ENCODE data around the gene UGT1A5.

The UGT1A5 gene

DNA sequence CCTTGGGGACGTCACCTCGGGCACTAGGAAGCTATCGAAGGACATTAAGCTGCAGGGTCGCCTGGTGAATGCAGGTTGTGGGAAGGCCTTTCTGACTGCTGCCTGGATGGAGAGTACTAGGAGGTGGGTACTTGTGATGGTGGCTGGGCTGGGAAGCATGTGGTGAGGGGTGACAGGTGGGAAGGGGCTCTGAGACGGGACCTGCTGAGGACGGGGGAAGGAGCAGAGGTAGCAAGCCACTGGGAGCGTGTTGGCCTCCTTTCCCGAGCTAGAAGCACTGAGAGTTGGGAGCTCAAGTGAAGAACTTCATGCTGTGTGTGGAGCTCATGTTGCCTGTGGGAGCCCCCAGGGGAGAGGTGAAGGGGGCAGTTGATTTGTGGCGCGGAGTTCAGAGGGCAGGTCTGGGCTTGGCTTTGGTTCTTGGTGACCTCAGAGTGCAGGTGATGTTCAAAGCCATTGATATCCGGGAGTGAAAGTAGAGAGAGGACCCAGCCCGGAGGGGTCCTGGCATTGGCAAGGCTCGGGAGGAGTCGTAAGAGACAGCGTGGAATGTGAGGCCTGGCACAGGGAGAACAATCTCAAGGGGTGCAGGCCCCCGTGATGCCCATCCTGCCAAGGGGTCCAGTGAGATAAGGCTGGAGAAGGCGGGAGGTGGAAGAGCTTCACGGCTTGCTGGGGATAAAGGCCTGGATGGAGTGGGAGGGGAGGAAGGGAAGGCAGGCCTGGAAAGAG is 78.6 kb downstream of the UGT1A5 start:
- no peak for FAIRE-seq

DNA sequence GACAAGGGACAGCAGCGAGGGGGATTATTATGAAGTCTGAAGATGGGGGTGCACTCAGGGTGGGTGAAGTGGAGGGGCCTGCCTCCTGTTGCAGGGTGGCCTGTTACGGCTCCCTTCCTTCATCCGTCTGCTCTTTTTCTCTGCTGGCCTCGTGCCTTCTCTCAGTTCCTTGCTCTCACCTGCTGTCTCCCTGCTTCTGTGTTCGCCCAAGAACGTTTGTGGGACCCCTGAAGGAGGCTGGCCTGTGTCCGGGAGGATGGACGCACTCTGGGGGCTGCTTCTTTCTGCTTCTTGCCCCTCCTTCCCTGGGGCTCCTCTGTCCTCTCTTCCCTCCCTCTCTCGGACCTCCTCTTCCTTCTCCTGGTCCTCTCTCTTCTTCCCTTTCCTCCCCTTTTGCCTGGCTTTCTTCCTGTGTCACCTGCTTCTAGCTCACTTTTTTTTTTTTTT is 79.2 kb downstream of the UGT1A5 start:
- FAIRE-seq: no peak

GRCh38 chr2:233792720-233793119 is 80.0 kb downstream of the UGT1A5 start:
- no peak for FAIRE-seq

DNA sequence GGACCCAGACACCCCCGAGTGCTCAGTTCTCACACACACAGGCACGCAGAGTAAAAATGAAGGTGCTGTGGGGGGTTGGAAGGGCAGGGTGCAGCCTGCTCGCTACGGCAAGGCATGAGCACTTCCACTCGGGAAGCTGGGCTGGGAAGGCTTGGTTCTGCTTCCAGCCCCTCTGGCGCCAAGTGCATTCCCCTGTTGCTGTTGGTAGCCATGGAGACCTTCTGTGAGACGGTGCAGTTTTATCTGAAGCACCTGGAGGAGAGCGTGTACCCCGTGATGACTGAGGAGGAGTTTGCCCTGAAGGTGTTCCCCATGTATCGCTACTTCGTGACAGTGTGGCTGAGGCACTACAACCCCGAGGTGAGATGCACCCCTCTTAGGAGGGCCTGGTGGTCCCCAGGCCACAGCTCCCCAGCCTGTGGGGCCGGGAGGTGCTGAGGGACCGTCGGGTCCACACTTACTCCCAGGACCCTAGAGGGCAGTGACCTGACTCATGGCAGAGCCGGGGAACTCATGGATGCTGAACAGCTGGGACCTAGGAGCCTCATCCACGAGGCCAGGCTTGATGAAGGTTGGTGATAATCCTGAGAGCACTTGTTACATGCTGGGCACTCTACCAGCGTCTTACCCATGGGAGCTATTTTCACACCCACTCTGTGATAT is 80.9 kb downstream of the UGT1A5 start:
- no peak for FAIRE-seq

GRCh38 chr2:233794128-233794658 is 81.5 kb downstream of the UGT1A5 start:
- FAIRE-seq: no peak

DNA sequence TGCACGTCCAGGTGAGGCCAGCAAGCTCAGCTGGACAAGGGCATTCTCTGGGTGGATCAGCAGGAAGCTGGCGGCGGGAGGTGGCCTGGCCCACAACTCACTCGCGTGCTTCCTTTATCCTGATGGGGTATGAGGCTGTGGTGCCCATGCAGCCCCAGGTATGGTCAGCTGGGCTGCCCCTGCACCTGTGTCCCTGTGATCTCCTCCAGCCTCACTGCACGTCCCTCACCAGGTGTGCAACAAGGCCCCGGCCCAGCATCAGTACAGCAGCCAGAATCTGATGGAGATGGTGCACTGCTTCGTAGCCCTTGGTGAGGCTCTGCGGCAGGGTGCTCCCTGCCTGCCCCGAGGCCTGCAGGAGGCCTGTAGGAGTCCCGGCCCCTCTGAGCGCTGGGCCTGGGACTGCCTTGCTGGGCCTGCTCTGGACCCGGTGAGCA is 83.0 kb downstream of the UGT1A5 start:
- FAIRE-seq: no peak

DNA sequence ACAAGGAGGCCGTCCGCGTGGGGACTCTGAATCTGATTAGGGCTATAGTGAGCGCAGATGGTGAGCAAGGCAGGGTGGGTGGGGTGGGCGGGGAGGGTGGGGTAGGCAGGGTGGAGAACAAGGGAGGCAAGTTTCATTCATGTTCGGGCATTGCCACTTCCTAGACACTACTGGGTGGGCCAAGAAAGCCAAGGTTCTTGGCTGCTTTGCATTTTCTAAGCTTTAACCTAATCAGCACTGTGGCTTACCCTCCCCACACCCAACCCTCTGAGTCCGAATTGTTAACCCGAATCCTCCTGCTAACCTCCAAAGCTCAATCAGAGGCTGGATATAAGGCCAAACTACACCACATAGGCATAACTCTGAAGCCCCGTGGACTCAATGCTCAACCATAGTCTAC is 83.5 kb downstream of the UGT1A5 start:
- FAIRE-seq: no peak

DNA sequence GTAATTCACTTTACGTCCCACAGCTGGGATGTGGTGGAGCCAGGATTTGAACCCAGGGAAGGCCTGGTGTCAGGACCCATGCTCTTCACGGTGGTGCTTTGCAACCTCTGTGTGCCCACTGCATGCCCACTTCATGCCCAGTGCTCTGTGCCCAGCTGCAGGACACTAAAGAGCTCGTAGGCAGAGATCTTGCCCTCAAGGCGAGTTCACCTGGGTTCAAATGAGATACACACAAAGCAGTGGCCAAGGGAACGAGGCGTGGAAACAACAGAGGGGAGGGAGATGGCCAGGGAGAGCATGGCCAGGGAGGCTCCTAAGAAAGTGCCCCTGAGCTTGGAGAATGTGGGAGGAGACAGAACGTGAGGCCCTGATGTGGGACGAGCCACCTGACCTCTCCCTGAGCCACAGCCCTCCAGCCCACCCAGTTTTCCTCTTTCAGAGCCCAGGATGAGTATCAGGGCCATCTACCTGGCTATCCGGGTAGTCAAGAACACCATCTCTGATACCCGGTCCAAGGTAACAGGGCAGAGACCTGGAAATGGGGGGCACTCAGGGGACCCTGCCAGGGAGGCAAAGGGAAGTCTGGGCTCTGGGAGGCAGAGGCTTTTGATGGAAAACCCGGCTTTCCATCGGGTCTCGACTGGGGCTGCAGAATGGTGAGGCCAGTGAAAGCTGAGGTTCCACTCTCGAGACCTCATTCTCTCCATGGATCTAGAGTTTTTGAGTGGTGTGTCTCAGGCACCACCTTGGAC is 85.8 kb downstream of the UGT1A5 start:
- no peak for FAIRE-seq

GRCh38 chr2:233799087-233799665 is 86.5 kb downstream of the UGT1A5 start:
- FAIRE-seq: no peak

DNA sequence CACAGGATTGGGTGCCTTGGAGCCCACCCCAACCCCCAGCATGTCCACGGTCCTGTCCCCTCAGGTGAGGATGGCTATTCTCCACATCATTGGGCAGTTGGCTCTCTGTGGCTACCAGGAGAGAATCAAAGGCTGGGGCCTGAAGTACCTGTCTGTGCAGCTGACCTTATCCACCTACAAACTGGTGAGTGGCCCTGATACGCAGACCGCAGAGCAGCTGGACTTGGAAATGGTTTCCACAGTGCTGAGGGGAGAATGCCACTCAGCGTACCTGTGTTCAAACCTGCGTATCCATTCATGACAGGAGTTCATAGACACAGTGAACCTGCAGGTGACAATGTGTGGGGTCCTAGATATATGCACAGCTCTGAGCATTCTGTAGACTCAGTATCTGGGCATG is 87.0 kb downstream of the UGT1A5 start:
- no peak for FAIRE-seq

DNA sequence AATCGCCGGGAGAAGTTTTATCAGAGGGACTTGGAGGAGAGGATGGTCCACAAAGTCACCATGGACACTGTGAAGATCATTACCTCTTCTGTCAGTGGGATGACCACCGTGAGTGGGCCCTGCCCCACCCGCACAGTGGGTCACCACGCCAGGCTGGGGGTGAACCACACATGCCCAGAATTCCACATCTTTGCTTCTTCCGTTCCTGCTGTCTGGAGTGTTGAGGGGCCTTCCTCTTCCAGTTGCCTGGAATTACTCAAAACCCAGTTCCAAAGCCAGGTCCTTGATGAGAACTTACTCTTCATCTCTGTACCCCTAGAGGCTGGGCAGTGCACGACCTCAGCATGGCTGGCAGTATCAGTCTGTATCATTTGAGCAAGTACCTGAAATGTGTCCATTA is 87.5 kb downstream of the UGT1A5 start:
- no peak for FAIRE-seq

DNA sequence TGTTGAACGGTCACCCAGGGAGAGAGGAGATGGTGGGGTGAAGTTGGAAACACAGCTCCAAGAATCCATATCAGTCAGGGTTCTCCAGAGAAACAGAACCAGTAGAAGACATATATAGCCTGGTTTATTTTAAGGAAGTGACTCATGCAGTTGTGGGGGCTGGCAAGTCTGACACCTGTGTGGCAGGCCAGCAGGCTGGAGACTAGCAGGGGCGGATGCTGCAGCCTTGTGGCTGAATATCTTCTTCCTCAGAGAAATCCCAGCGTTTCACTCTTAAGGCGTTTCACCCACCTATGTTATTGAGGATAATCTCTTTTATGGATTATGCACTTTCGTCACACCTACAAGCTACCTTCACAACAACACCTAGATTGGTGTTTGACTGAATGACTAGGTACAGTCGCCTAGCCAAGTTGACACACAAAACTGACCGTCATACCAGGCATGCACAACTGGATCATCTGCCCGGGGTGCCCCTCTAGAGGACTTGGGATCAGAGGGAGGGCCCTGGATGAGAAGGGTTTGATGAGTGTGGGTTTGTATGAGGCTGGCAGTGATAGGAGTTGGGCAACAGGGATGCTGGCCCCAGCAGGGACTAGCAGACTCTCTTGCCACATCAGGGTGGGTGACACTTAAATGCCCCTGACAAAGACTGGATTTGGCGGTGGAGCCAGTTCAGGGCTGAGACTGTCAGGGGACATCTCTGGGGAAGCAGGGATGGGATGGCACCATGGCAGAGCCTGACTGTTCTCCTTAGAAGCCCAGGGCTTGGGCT is 88.8 kb downstream of the UGT1A5 start:
- no peak for FAIRE-seq

- FAIRE-seq: no peak
Measured at GRCh38 chr2:233802132-233802815, 89.6 kb downstream of the UGT1A5 start.

DNA sequence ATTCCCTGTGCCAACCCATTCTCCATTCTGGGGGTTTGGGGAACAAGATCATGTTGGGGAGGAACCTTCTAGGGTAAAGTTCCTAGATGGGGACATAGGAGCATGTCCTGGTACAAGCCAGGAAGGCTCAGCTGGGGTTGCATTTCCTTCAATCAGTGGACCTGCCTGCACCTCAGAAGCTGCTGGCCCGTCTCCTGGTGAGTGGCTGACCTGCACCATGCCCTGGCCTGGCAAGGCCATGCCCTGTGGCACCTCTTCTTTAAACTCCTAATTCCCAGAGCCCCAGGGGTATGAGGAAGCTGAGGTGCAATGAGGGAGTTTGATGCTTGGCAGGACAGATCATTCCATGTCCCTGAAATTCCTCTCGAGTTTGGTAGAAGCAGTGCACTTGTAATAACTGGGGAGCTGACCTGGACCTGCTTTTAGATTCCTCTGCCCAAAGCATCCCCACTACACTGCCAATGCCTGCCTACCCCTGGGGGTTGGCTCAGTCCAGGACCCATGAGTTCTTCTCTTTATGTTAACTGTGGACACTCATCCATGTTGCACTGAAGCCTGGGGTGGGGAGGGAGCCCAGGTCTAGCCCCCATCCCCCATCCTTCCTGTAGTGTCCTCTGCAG is 90.7 kb downstream of the UGT1A5 start:
- no peak for FAIRE-seq

DNA sequence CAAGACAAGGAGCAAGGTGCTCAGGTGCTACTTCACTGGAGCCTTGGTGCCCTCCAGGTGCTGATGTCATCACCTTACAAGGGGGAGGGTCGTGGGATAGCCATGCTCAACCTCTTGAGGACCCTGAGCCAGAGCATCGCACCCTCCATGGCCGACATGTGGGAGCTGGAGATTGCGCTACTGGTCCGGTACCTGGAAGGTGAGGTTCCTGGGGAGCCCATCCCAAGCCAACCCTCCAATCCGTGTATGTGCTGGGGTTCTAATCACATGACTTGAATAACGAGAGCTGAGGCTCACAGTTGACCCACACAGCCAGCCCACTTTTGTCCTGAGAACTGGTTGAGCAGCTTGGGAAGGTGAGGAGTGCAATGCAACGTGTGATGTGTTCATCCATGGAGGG is 91.3 kb downstream of the UGT1A5 start:
- FAIRE-seq: no peak

DNA sequence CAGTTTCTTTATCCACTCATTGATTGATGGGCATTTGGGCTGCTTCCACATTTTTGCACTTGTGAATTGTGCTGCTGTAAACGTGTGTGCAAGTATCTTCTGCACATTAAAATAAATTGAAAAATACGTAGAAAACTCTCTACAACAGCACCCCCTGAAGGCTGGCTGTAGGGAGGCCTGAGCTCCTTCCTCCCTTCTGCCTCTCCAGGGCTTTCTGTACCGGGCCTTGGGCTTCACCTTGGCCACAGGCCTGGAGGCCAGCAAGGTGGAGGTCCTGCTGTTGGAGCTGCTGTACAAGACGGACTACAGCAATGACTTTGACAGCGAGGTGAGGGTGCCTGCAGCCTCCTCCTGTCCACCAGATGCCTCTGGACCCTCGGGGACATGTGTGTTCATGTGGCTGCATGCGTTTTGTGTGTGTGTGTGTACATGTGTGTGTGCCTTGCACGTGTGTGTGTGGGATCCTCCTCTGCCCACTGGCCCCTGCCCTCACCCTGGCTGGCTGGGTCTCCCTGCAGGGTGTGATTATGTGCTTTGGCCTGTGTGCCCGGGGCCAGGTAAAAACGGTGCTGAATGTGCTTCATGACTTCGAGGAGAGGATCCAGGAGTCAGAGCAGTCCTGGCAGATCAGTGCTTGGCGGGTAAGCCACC is 94.6 kb downstream of the UGT1A5 start:
- FAIRE-seq: no peak

GRCh38 chr2:233807966-233808935 is 95.5 kb downstream of the UGT1A5 start:
- no peak for FAIRE-seq

- FAIRE-seq: no peak
Measured at GRCh38 chr2:233810385-233810784, 97.7 kb downstream of the UGT1A5 start.

GRCh38 chr2:233811087-233811486 is 98.4 kb downstream of the UGT1A5 start:
- no peak for FAIRE-seq

GRCh38 chr2:233811732-233812131 is 99.0 kb downstream of the UGT1A5 start:
- no peak for FAIRE-seq
